A549 (cell line): ENCODE measurements around the gene ZNF324. TPM values are rescaled to one million over a fixed set of nuclear protein-coding genes. Genes with fewer than 3 reads are reported as not detected.
A peak's percentile ranks its signal among the peaks of the same experiment; 100 is the strongest.

Experiments used
- ATAC-seq, 2 experiments: fragments of 200-7000 bp in 1 of 2; fragments of >200 bp in 1 of 2; cut with Nextera tagmentation in 1 of 2; cut with Tn5 transposase in 1 of 2; 3 replicates each; pipeline versions ENCODE4 v1.8.0 to v1.9.1; 2018 to 2020; ENCODE audit warnings: mild to moderate bottlenecking in 1 of 2, moderate library complexity in 1 of 2
- CTCF ChIA-PET: fragments of 300-600 bp; sonication (Branson Sonifier 250); formaldehyde crosslinking; extraction: SDS; loops from one replicate; lab custom pipeline; 2021; ENCODE audit warnings: antibody characterized with exemption, inconsistent platforms; lab: Yijun Ruan, JAX
- POLR2A ChIA-PET: fragments of 350-600 bp; formaldehyde crosslinking; extraction: SDS; loops from one replicate; lab custom pipeline; 2021; ENCODE audit warnings: antibody characterized with exemption, inconsistent platforms; lab: Yijun Ruan, JAX
- DNase-seq, 2 experiments: peaks; one replicate each; pipeline versions ENCODE4 v3.0.0 to v3.0.0-alpha.2; 2011 to 2016; ENCODE audit warnings: low read depth in 1 of 2, low spot score in 1 of 2
- FAIRE-seq: peaks from 2 replicates; lab custom pipeline; 2011; peaks lifted over from hg19 to GRCh38; lab: Jason Lieb, UNC
- H3K27ac ChIP-seq, 2 experiments: fragments of >200 bp; sonication (Bioruptor Twin); formaldehyde crosslinking; 3 replicates each; pipeline ENCODE4 v1.5.1; 2016 to 2017
- H3K4me1 ChIP-seq: fragments of >200 bp; sonication (Bioruptor Twin); formaldehyde crosslinking; 3 replicates; pipeline ENCODE4 v1.6.1; 2016
- H3K4me2 ChIP-seq: fragments of >200 bp; sonication (Bioruptor Twin); formaldehyde crosslinking; 3 replicates; pipeline ENCODE4 v1.6.1; 2016
- H3K4me3 ChIP-seq: fragments of >200 bp; sonication (Bioruptor Twin); formaldehyde crosslinking; 3 replicates; pipeline ENCODE4 v1.5.1; 2016
- H3K9me3 ChIP-seq: fragments of >200 bp; sonication (Bioruptor Twin); formaldehyde crosslinking; 3 replicates; pipeline ENCODE4 v1.6.1; 2016
- CBX2 ChIP-seq: fragments of 200-600 bp; sonication (generic); IDR thresholded peaks from 2 replicates; pipeline ENCODE4 v1.6.1; 2016; ENCODE audit warnings: low read depth, mild to moderate bottlenecking, borderline replicate concordance
- CEBPB ChIP-seq, 2 experiments: fragments of >200 bp in 1 of 2; sonication (Bioruptor Twin) in 1 of 2; formaldehyde crosslinking in 1 of 2; IDR thresholded peaks; 2 replicates each; pipeline ENCODE4 v1.6.1; 2012 to 2016
- EHF ChIP-seq: fragments of 250-450 bp; sonication (Bioruptor Pico); IDR thresholded peaks from 2 replicates; pipeline ENCODE4 v1.5.0; 2020; ENCODE audit warnings: mild to moderate bottlenecking
- EHMT2 ChIP-seq: fragments of 200-600 bp; sonication (generic); IDR thresholded peaks from 2 replicates; pipeline ENCODE4 v1.6.1; 2016; ENCODE audit warnings: antibody characterized with exemption, low read depth, mild to moderate bottlenecking, moderate library complexity
- FOSL2 ChIP-seq, 2 experiments: fragments of 450-650 bp in 1 of 2; fragments of >200 bp in 1 of 2; sonication (Bioruptor Twin) in 1 of 2; formaldehyde crosslinking; IDR thresholded peaks; 2 replicates each; pipeline versions ENCODE4 v1.5.0 to v1.6.1; 2016 to 2020; ENCODE audit warnings: mild to moderate bottlenecking in 1 of 2, moderate library complexity in 1 of 2
- HEYL ChIP-seq: fragments of 250-450 bp; sonication (Bioruptor Pico); IDR thresholded peaks from 2 replicates; pipeline ENCODE4 v1.8.0; 2021; ENCODE audit warnings: mild to moderate bottlenecking, moderate library complexity
- HOXB5 ChIP-seq: fragments of 250-450 bp; sonication (Bioruptor Pico); IDR thresholded peaks from 2 replicates; pipeline ENCODE4 v1.5.0; 2020; ENCODE audit warnings: mild to moderate bottlenecking, moderate library complexity
- KDM1A ChIP-seq: fragments of 200-600 bp; sonication (generic); IDR thresholded peaks from 2 replicates; pipeline ENCODE4 v1.6.1; 2016; ENCODE audit warnings: low read depth, mild to moderate bottlenecking
- MAFK ChIP-seq: fragments of 450-650 bp; IDR thresholded peaks from 2 replicates; pipeline ENCODE4 v1.6.1; 2014; ENCODE audit not compliant: partially characterized antibody
- NFE2L2 ChIP-seq: fragments of 150-350 bp; conservative IDR thresholded peaks from 2 replicates; pipeline ENCODE4 v1.6.1; 2014; ENCODE audit warnings: low read length
- RNF2 ChIP-seq: fragments of 200-600 bp; sonication (generic); IDR thresholded peaks from 2 replicates; pipeline ENCODE4 v1.6.1; 2016; ENCODE audit warnings: low read depth, mild to moderate bottlenecking, antibody characterized with exemption, moderate library complexity, borderline replicate concordance
- SMC3 ChIP-seq: fragments of >200 bp; sonication (Bioruptor Twin); formaldehyde crosslinking; IDR thresholded peaks from 3 replicates; pipeline ENCODE4 v1.6.1; 2018; ENCODE audit warnings: inconsistent platforms
- TFCP2L1 ChIP-seq: fragments of 250-450 bp; sonication (Bioruptor Pico); IDR thresholded peaks from 2 replicates; pipeline ENCODE4 v1.5.0; 2021; ENCODE audit warnings: mild to moderate bottlenecking
- WGBS: methylation state at CpG from one replicate; pipeline ENCODE4 v1.1.6; 2017; ENCODE audit errors: missing lambda C conversion rate; 5-methylcytosine and 5-hydroxymethylcytosine counted together
- polyA plus RNA-seq, 4 experiments: library from polyadenylated mRNA; depleted of rRNA in 3 of 4; stranded (reverse); fragments of >200 nt; fragmentation: RNase III in 1 of 4; extraction: RNeasy Plus Mini Kit Qiagen cat#74134 plus additional on column Dnase treatment in 1 of 4; gene quantifications; 2 replicates in 3 of 4; 3 replicates in 1 of 4; pipeline ENCODE4 v1.2.3, GENCODE V29; 2011 to 2017
- TF ChIP-seq, protein P1 (sequence below): IDR thresholded peaks from 2 replicates; pipeline ENCODE4 v1.6.1; 2012
- TF ChIP-seq, protein P2 (sequence below): IDR thresholded peaks from 2 replicates; pipeline ENCODE4 v1.6.1; 2012; ENCODE audit warnings: low read depth, borderline replicate concordance
- TF ChIP-seq, protein P3 (sequence below): fragments of >200 bp; sonication (Bioruptor Twin); formaldehyde crosslinking; IDR thresholded peaks from 3 replicates; pipeline ENCODE4 v1.6.1; 2016
- TF ChIP-seq, protein P4 (sequence below): fragments of 150-350 bp; IDR thresholded peaks from 2 replicates; pipeline ENCODE4 v1.6.1; 2014; ENCODE audit warnings: low read depth, mild to moderate bottlenecking, low read length
- TF ChIP-seq, protein P5 (sequence below): IDR thresholded peaks from 2 replicates; pipeline ENCODE4 v1.6.1; 2012

Gene ZNF324
- polyA plus RNA-seq, 2 of the 4 experiments (the other 2 are of a cell fraction), result 3.0 to 6.9 TPM

DNA sequence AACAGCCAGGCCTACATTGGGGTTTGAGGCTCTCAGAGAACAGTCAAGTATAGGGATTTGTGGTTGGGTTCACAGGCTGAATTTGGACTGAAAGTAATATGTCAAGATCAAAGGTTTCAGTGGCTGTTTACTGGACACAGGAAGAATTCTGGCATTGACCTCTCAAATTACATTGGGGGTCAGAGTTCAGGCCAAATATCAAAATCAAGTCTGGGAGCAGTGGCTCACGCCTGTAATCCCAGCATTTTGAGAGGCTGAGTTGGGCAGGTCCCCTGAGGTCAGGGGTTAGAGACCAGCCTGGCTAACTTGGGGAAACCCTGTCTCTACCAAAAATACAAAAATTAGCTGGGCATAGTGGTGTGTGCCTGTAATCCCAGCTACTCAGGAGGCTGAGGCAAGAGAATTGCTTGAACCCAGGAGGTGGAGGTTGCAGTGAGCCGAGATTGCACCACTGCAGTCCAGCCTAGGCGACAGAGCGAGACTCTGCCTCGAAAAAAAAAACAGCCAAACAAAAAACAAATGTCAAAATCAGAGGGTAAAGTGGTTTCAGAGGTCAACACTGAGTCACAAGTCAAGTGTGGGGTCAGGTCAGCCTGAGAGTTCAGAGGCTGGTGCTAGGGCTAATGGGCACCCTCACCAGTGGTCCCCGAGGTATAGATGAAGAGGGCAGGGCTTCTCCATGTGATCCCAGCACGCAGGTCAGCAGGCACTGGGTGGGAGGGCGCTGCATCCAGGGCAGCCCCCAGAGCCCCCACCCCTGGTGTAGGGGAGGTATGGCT lies 43.4 kb downstream of the ZNF324 start:
- no peak overlapping the region for H3K4me3 ChIP-seq
- H3K4me2 ChIP-seq, result no peak overlapping the region
- H3K9me3 ChIP-seq, result no peaks in the 10 kb centered on the region
- WGBS, result 78% methylated on average over 7 of the region's 8 CpGs
- ATAC-seq (no peak), FAIRE-seq (no peak), DNase-seq (no peak)
- ChIA-PET POLR2A (interaction anchor here (1.8 kb wide), 1 partner anchor 9 kb away, joined by 9 read pairs; the partner anchor contains the start of gene ZBTB45), CTCF (interaction anchor here (1.4 to 10.5 kb wide), 2 partner anchors 9 kb away, joined by 5 to 113 read pairs; partner anchors contain the start of gene ZBTB45)
- H3K27ac ChIP-seq, result no peak overlapping the region
- peaks cover 6% of the 10 kb centered on the region; the same call in 2 of the 3 replicates for H3K4me1 ChIP-seq
- TF ChIP-seq, protein P1, sequence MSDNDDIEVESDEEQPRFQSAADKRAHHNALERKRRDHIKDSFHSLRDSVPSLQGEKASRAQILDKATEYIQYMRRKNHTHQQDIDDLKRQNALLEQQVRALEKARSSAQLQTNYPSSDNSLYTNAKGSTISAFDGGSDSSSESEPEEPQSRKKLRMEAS, result no peak
- TF ChIP-seq, protein P2, sequence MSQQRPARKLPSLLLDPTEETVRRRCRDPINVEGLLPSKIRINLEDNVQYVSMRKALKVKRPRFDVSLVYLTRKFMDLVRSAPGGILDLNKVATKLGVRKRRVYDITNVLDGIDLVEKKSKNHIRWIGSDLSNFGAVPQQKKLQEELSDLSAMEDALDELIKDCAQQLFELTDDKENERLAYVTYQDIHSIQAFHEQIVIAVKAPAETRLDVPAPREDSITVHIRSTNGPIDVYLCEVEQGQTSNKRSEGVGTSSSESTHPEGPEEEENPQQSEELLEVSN, result no peak
- TF ChIP-seq CEBPB (IDR thresholded peaks at IDR 0.05) (no peak), NFE2L2 (no peak), RNF2 (no peak), CBX2 (no peak), HOXB5 (CRISPR knock-in tag) (no peak), SMC3 (no peak), TFCP2L1 (CRISPR knock-in tag) (no peak), FOSL2 (IDR thresholded peaks at IDR 0.05) (no peak), FOSL2 (CRISPR knock-in tag; IDR thresholded peaks at IDR 0.05) (no peak), HEYL (CRISPR knock-in tag) (no peak), EHMT2 (no peak), MAFK (no peak), KDM1A (no peak)
- TF ChIP-seq, protein P3, sequence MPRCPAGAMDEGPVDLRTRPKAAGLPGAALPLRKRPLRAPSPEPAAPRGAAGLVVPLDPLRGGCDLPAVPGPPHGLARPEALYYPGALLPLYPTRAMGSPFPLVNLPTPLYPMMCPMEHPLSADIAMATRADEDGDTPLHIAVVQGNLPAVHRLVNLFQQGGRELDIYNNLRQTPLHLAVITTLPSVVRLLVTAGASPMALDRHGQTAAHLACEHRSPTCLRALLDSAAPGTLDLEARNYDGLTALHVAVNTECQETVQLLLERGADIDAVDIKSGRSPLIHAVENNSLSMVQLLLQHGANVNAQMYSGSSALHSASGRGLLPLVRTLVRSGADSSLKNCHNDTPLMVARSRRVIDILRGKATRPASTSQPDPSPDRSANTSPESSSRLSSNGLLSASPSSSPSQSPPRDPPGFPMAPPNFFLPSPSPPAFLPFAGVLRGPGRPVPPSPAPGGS, result no peak
- TF ChIP-seq, protein P4, sequence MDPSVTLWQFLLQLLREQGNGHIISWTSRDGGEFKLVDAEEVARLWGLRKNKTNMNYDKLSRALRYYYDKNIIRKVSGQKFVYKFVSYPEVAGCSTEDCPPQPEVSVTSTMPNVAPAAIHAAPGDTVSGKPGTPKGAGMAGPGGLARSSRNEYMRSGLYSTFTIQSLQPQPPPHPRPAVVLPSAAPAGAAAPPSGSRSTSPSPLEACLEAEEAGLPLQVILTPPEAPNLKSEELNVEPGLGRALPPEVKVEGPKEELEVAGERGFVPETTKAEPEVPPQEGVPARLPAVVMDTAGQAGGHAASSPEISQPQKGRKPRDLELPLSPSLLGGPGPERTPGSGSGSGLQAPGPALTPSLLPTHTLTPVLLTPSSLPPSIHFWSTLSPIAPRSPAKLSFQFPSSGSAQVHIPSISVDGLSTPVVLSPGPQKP, result no peak

DNA sequence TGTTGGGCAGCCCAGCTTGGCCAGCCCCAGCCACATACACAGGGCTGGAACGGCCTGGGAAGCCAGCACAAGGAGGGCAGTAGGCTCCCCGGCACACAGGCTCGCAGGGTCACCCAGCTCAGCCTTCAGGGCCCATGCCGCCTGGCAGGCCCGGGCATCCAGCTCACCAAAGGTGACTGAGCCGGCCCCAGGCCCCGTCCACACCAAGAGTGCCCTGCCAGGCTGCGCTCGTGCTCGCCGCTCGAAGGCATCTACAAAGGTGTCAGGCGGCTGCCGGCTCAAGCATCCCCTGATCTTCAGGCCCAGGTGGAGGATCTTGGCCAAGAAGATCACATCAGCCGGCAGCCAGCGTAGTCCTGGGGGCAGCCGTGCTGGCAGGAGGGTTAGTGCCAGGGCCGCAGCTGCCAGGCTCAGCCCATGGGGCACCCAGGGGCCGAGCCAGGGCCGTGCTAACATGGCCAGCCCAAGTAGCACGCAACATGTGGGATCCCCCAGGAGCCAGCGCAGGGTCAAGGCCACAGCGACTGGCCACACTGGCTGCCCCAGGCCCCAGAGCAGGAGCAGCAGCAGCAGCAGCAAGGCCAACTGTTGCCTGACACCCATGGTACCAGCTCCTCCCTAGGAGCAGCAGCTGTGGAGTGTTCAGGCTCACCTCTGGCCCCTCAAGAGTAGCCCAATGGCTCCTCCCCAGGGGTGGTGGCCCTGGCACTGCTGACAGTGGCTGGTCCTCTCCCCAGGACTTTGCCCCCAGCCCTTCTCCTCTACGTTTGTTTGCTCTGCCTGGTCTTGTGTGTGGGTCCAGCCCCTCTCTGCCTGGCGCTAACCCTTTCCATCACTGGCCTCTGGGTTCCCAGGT lies 44.7 kb downstream of the ZNF324 start, which contains the start of gene SLC27A5:
Gene SLC27A5 (minus strand): TSS at position 640 of the 856 bp plus-strand sequence. CDS start 37 bp downstream, at position 603.
- no peak for FAIRE-seq
- POLR2A ChIA-PET, result interaction anchor here (1.0 to 1.8 kb wide), 3 partner anchors 8 to 64 kb away, joined by 3 to 9 read pairs (median 3); partner anchors contain the start of genes TRIM28 and ZBTB45
- 89% methylated on average over 19 of the region's 25 CpGs for WGBS

More for the DNA sequence above, 44.7 kb downstream of the ZNF324 start, which contains the start of gene SLC27A5:
- peaks cover 5% of the 10 kb centered on the region; the same call in 1 of the 3 replicates for H3K4me1 ChIP-seq
- H3K27ac ChIP-seq, result no peak within 1 kb of the TSS
- TF ChIP-seq EHF (CRISPR knock-in tag), result no peak
- TF ChIP-seq, protein P5, sequence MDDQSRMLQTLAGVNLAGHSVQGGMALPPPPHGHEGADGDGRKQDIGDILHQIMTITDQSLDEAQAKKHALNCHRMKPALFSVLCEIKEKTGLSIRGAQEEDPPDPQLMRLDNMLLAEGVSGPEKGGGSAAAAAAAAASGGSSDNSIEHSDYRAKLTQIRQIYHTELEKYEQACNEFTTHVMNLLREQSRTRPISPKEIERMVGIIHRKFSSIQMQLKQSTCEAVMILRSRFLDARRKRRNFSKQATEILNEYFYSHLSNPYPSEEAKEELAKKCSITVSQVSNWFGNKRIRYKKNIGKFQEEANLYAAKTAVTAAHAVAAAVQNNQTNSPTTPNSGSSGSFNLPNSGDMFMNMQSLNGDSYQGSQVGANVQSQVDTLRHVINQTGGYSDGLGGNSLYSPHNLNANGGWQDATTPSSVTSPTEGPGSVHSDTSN, result peak; percentile 12; the same call in 1 of the 2 replicates
- TF ChIP-seq, all 56 proteins: peak for 1
- DNase-seq (no peak), ATAC-seq (peak; percentile 10 to 15; a peak in 3 of 6 replicates)
- H3K4me3 ChIP-seq, result no peak within 1 kb of the TSS
- CTCF ChIA-PET, result interaction anchor here (1.0 to 10.5 kb wide), 6 partner anchors 8 to 43 kb away, joined by 3 to 113 read pairs (median 4); partner anchors contain the start of genes CHMP2A, ZBTB45 and ZNF446
- no peaks in the 10 kb centered on the region for H3K9me3 ChIP-seq
- H3K4me2 ChIP-seq, result no peak within 1 kb of the TSS
